Transverse colon (tissue), 4 donors: ENCODE results near the gene SLC27A2.

ENCODE experiments used
- EP300 ChIP-seq: sonication (generic); formaldehyde crosslinking; IDR thresholded peaks from one replicate; pipeline ENCODE4 v1.6.1; 2017; ENCODE audit warnings: antibody characterized with exemption, low read depth
- POLR2AphosphoS5 ChIP-seq, 3 donors: sonication (generic); formaldehyde crosslinking; IDR thresholded peaks; one replicate each; pipeline ENCODE4 v1.6.1; 2016; ENCODE audit warnings: antibody characterized with exemption in 3 of 3
- TF ChIP-seq, protein P1 (sequence below), 5 experiments: fragments of 200-600 bp in 3 of 5; fragments of 450-650 bp in 2 of 5; sonication (generic) in 3 of 5; IDR thresholded peaks; 1 replicate in 2 of 5; 2 replicates in 3 of 5; pipeline ENCODE4 v1.5.1; 2016 to 2017; ENCODE audit warnings: antibody characterized with exemption in 5 of 5, inconsistent platforms in 3 of 5, mild to moderate bottlenecking in 2 of 5, moderate library complexity in 1 of 5

DNA sequence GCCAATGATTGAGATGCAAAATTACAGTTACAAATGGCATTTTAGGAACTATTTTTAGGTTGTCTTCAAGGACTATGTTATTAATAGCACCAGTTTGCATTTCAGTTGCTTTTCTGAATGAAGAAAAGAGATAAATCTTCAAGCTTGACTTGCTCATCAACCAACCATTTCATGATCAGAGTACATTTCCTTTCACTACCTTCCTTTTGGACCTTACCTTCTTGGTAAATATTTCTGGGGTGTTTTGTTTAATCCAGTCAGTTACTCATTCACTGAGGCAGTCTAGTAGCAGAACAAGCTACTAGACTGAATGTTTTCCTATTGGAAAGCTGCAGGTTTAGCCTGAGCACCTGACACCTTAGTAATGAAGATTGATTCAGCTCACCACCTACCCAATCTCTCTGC lies 8.2 kb downstream of the SLC27A2 start:
- TF ChIP-seq, protein P1, sequence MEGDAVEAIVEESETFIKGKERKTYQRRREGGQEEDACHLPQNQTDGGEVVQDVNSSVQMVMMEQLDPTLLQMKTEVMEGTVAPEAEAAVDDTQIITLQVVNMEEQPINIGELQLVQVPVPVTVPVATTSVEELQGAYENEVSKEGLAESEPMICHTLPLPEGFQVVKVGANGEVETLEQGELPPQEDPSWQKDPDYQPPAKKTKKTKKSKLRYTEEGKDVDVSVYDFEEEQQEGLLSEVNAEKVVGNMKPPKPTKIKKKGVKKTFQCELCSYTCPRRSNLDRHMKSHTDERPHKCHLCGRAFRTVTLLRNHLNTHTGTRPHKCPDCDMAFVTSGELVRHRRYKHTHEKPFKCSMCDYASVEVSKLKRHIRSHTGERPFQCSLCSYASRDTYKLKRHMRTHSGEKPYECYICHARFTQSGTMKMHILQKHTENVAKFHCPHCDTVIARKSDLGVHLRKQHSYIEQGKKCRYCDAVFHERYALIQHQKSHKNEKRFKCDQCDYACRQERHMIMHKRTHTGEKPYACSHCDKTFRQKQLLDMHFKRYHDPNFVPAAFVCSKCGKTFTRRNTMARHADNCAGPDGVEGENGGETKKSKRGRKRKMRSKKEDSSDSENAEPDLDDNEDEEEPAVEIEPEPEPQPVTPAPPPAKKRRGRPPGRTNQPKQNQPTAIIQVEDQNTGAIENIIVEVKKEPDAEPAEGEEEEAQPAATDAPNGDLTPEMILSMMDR (IDR thresholded peaks at IDR 0.05), result no peak
- TF ChIP-seq EP300 (no peak), POLR2AphosphoS5 (IDR thresholded peaks at IDR 0.05) (no peak)
